ENCODE data around the gene TMEM92. TPM values are rescaled to one million over a fixed set of nuclear protein-coding genes. Genes with fewer than 3 reads are reported as not detected.
A peak's percentile ranks its signal among the peaks of the same experiment; 100 is the strongest.

Gene TMEM92
- total and polyA plus RNA-seq, 7 experiments from 2014 or later, result 0.10 TPM; not detected in 6

- ChIA-PET CTCF (no interaction called here), POLR2A (no interaction called here)
- Mint-ChIP-seq H3K27ac (no peak overlapping the region), H3K36me3 (no peaks in the 10 kb centered on the region), H3K27me3 (peaks cover 0 to 19% (median 5%) of the 10 kb centered on the region in 5 donors), H3K9me3 (no peaks in the 10 kb centered on the region), H3K4me1 (peaks cover 0 to 9% (median 0%) of the 10 kb centered on the region in 7 donors), H3K4me3 (no peak overlapping the region)
- DNase-seq, result no peak
- Histone ChIP-seq H3K9me3 (ENCODE audit: control insufficient read depth in 2 of 3, low read length in 3 of 3) (no peaks in the 10 kb centered on the region), H3K36me3 (ENCODE audit: control insufficient read depth in 2 of 3, insufficient read depth in 3 of 3, low read length in 3 of 3) (no peaks in the 10 kb centered on the region), H3K27ac (ENCODE audit: low read depth, low read length) (no peak overlapping the region), H3K27me3 (ENCODE audit: control insufficient read depth in 2 of 2, insufficient read depth in 2 of 2, low read length in 2 of 2) (no peaks in the 10 kb centered on the region), H3K4me3 (ENCODE audit: low read length) (no peak overlapping the region), H3K4me1 (ENCODE audit: control insufficient read depth in 2 of 2, insufficient read depth in 2 of 2, low read length in 2 of 2) (no peaks in the 10 kb centered on the region)
- intact Hi-C loops (cut with micrococcal nuclease), result no loop called here
- ATAC-seq, result no peak
Observed at GRCh38 chr17:50301891-50302584, 27.8 kb downstream of the TMEM92 start.

GRCh38 chr17:50303051-50303450, 28.8 kb downstream of the TMEM92 start:
- intact Hi-C loops (cut with micrococcal nuclease), result no loop called here
- ChIA-PET POLR2A (no interaction called here), CTCF (no interaction called here)
- Mint-ChIP-seq H3K27me3 (peaks cover 0 to 19% (median 5%) of the 10 kb centered on the region in 5 donors), H3K36me3 (no peaks in the 10 kb centered on the region), H3K27ac (no peak overlapping the region), H3K4me3 (no peak overlapping the region), H3K4me1 (peaks cover 0 to 6% (median 0%) of the 10 kb centered on the region in 7 donors), H3K9me3 (no peaks in the 10 kb centered on the region)
- H3K9me3 ChIP-seq (ENCODE audit: control insufficient read depth in 2 of 3, low read length in 3 of 3), result no peaks in the 10 kb centered on the region
- no peak overlapping the region for H3K4me3 ChIP-seq (ENCODE audit: low read length)
- ATAC-seq (no peak), DNase-seq (no peak)
- no peaks in the 10 kb centered on the region for H3K36me3 ChIP-seq (ENCODE audit: control insufficient read depth in 2 of 3, insufficient read depth in 3 of 3, low read length in 3 of 3)
- no peak overlapping the region for H3K27ac ChIP-seq (ENCODE audit: low read depth, low read length)
- no peaks in the 10 kb centered on the region for H3K27me3 ChIP-seq (ENCODE audit: control insufficient read depth in 2 of 2, insufficient read depth in 2 of 2, low read length in 2 of 2)
- H3K4me1 ChIP-seq (ENCODE audit: control insufficient read depth in 2 of 2, insufficient read depth in 2 of 2, low read length in 2 of 2), result no peaks in the 10 kb centered on the region

GRCh38 chr17:50303596-50303995, 29.3 kb downstream of the TMEM92 start:
- Mint-ChIP-seq H3K9me3 (no peaks in the 10 kb centered on the region), H3K36me3 (no peaks in the 10 kb centered on the region), H3K4me3 (no peak overlapping the region), H3K27me3 (peaks cover 0 to 19% (median 5%) of the 10 kb centered on the region in 5 donors), H3K4me1 (peaks cover 0 to 6% (median 0%) of the 10 kb centered on the region in 7 donors), H3K27ac (no peak overlapping the region)
- H3K9me3 ChIP-seq (ENCODE audit: control insufficient read depth in 2 of 3, low read length in 3 of 3), result no peaks in the 10 kb centered on the region
- H3K4me1 ChIP-seq (ENCODE audit: control insufficient read depth in 2 of 2, insufficient read depth in 2 of 2, low read length in 2 of 2), result no peaks in the 10 kb centered on the region
- DNase-seq, result no peak
- H3K36me3 ChIP-seq (ENCODE audit: control insufficient read depth in 2 of 3, insufficient read depth in 3 of 3, low read length in 3 of 3), result no peaks in the 10 kb centered on the region
- CTCF ChIA-PET, result no interaction called here
- POLR2A ChIA-PET, result no interaction called here
- no peak for ATAC-seq
- intact Hi-C loops (cut with micrococcal nuclease), result no loop called here
- no peak overlapping the region for H3K27ac ChIP-seq (ENCODE audit: low read depth, low read length)
- no peak overlapping the region for H3K4me3 ChIP-seq (ENCODE audit: low read length)
- H3K27me3 ChIP-seq (ENCODE audit: control insufficient read depth in 2 of 2, insufficient read depth in 2 of 2, low read length in 2 of 2), result no peaks in the 10 kb centered on the region

DNA sequence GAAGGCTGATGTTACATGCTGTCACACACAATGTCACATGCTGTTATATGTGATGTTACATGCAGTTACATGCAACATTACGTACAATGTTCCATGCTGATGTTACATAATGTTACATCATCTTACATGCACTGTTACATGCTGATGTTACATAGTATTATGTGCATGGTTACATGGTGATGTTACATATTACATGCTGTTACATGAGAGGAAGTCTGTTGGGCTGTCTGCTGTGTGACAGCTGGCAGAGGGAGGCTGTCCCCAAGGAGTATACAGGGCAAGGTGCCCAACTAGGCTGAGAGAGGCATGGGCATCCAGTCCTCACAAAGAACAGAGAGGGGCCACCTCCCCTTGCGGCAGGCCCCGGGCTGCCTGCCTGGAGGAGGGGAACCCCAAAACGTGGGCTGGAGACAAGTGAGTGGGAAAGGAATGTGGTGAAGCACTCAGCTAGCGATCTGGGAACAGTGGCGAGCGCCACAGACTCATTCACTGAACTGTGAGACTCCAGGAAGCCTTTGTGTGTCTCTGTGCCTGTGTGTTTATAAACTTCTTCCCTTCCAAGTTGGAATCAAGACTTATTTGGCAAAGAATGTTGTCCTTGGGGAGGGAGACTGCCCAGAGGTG, 30.6 kb downstream of the TMEM92 start:
- Mint-ChIP-seq H3K36me3 (no peaks in the 10 kb centered on the region), H3K27me3 (peaks cover 0 to 20% (median 5%) of the 10 kb centered on the region in 5 donors), H3K4me3 (no peak overlapping the region), H3K9me3 (no peaks in the 10 kb centered on the region), H3K27ac (no peak overlapping the region), H3K4me1 (peaks cover 0 to 9% (median 0%) of the 10 kb centered on the region in 7 donors)
- POLR2A ChIA-PET, result no interaction called here
- DNase-seq (no peak), ATAC-seq (no peak)
- H3K9me3 ChIP-seq (ENCODE audit: control insufficient read depth in 2 of 3, low read length in 3 of 3), result no peaks in the 10 kb centered on the region
- intact Hi-C loops (cut with micrococcal nuclease), result no loop called here
- CTCF ChIA-PET, result no interaction called here
- no peak overlapping the region for H3K27ac ChIP-seq (ENCODE audit: low read depth, low read length)
- H3K4me1 ChIP-seq (ENCODE audit: control insufficient read depth in 2 of 2, insufficient read depth in 2 of 2, low read length in 2 of 2), result no peaks in the 10 kb centered on the region
- no peak overlapping the region for H3K4me3 ChIP-seq (ENCODE audit: low read length)
- no peaks in the 10 kb centered on the region for H3K27me3 ChIP-seq (ENCODE audit: control insufficient read depth in 2 of 2, insufficient read depth in 2 of 2, low read length in 2 of 2)
- no peaks in the 10 kb centered on the region for H3K36me3 ChIP-seq (ENCODE audit: control insufficient read depth in 2 of 3, insufficient read depth in 3 of 3, low read length in 3 of 3)

GRCh38 chr17:50307654-50308053, 33.4 kb downstream of the TMEM92 start:
- ChIA-PET POLR2A (no interaction called here), CTCF (interaction anchor here (0.9 kb wide), 1 partner anchor 10 kb away, joined by 3 read pairs; no protein-coding TSS in a partner anchor)
- H3K4me3 ChIP-seq (ENCODE audit: low read length), result no peak overlapping the region
- no peaks in the 10 kb centered on the region for H3K27me3 ChIP-seq (ENCODE audit: control insufficient read depth in 2 of 2, insufficient read depth in 2 of 2, low read length in 2 of 2)
- H3K27ac ChIP-seq (ENCODE audit: low read depth, low read length), result no peak overlapping the region
- no peaks in the 10 kb centered on the region for H3K36me3 ChIP-seq (ENCODE audit: control insufficient read depth in 2 of 3, insufficient read depth in 3 of 3, low read length in 3 of 3)
- no peaks in the 10 kb centered on the region for H3K4me1 ChIP-seq (ENCODE audit: control insufficient read depth in 2 of 2, insufficient read depth in 2 of 2, low read length in 2 of 2)
- no peaks in the 10 kb centered on the region for H3K9me3 Mint-ChIP-seq
- ATAC-seq (no peak), DNase-seq (no peak)
- H3K27ac Mint-ChIP-seq, result no peak overlapping the region
- peaks cover 0 to 26% (median 9%) of the 10 kb centered on the region in 5 donors for H3K27me3 Mint-ChIP-seq
- intact Hi-C loops (cut with micrococcal nuclease), result no loop called here
- H3K36me3 Mint-ChIP-seq, result no peaks in the 10 kb centered on the region
- no peak overlapping the region for H3K4me3 Mint-ChIP-seq
- no peaks in the 10 kb centered on the region for H3K9me3 ChIP-seq (ENCODE audit: control insufficient read depth in 2 of 3, low read length in 3 of 3)
- peaks cover 0 to 18% (median 0%) of the 10 kb centered on the region in 7 donors for H3K4me1 Mint-ChIP-seq

DNA sequence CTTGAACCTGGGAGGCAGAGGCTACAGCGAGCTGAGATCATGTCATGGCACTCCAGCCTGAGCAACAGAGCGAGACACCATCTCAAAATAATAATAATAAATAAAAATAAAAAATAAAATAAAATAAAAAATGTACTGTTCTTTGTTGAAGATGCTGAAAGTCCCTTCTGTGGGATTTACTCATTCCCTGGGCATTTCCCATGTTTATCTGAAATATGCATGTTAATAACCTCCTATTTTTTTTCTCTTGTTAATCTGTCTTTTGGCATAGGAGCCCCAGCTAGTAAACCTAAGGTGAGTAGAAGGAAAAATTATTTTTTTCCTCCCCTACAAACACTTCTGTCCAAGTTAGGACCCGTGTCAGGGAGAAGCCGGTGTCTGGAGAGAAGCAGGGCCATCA, 34.4 kb downstream of the TMEM92 start:
- no peak overlapping the region for H3K4me3 Mint-ChIP-seq
- CTCF ChIA-PET, result no interaction called here
- DNase-seq (no peak), ATAC-seq (no peak)
- no peak overlapping the region for H3K4me3 ChIP-seq (ENCODE audit: low read length)
- peak overlapping the region in 1 of 9 donors; percentile 30 for H3K27ac Mint-ChIP-seq
- no peaks in the 10 kb centered on the region for H3K9me3 Mint-ChIP-seq
- intact Hi-C loops (cut with micrococcal nuclease), result no loop called here
- H3K27me3 ChIP-seq (ENCODE audit: control insufficient read depth in 2 of 2, insufficient read depth in 2 of 2, low read length in 2 of 2), result no peaks in the 10 kb centered on the region
- H3K27me3 Mint-ChIP-seq, result peaks cover 0 to 33% (median 11%) of the 10 kb centered on the region in 5 donors
- H3K36me3 ChIP-seq (ENCODE audit: control insufficient read depth in 2 of 3, insufficient read depth in 3 of 3, low read length in 3 of 3), result no peaks in the 10 kb centered on the region
- peaks cover 0 to 18% (median 0%) of the 10 kb centered on the region in 7 donors for H3K4me1 Mint-ChIP-seq
- no peaks in the 10 kb centered on the region for H3K36me3 Mint-ChIP-seq
- no peaks in the 10 kb centered on the region for H3K9me3 ChIP-seq (ENCODE audit: control insufficient read depth in 2 of 3, low read length in 3 of 3)
- POLR2A ChIA-PET, result no interaction called here
- no peak overlapping the region for H3K27ac ChIP-seq (ENCODE audit: low read depth, low read length)
- no peaks in the 10 kb centered on the region for H3K4me1 ChIP-seq (ENCODE audit: control insufficient read depth in 2 of 2, insufficient read depth in 2 of 2, low read length in 2 of 2)
